ENCODE results near the gene CASK.

GRCh38 chrX:41895826-41896225 lies 27.5 kb downstream of the CASK start:
- TF ChIP-seq ATF3 (CRISPR knock-in tag; conservative IDR thresholded peaks at IDR 0.05) (no peak), CTCF (IDR thresholded peaks at IDR 0.05) (no peak), FOXP1 (CRISPR knock-in tag; IDR thresholded peaks at IDR 0.05; ENCODE audit: borderline replicate concordance) (no peak), RELA (CRISPR knock-in tag; IDR thresholded peaks at IDR 0.05; ENCODE audit: borderline replicate concordance) (no peak), JUN (CRISPR knock-in tag; IDR thresholded peaks at IDR 0.05) (no peak), MXD4 (CRISPR knock-in tag; IDR thresholded peaks at IDR 0.05; ENCODE audit: borderline replicate concordance) (no peak), SP1 (CRISPR knock-in tag; conservative IDR thresholded peaks at IDR 0.05) (no peak)

All from WTC11 (cell line).